Measurements from ENCODE around the gene PRDM11. TPM values are rescaled to one million over a fixed set of nuclear protein-coding genes. Genes with fewer than 3 reads are reported as not detected.

Gene PRDM11
- total and polyA plus RNA-seq, 10 of the 15 experiments (the other 5 are each of a cell fraction or from before 2014, with no cell fraction given): 0.03 to 2.4 (median 0.53) TPM

DNA sequence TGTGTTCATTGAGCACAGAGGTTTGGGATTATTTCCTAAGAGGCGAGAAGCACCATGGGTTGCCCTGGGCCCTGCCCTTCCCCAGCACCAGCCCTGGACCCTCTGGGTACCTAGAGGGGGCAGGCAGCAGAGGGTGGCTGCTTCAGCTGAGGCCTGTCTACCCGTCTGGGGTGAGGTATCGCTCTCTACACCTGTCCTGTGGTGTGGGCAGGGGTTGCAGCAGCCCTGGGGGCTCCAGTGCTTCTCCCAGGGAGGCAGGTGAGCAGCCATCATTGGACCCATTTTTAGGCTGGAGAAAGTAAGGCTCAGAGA is 15.6 kb downstream of the PRDM11 start (continued):
- TF ChIP-seq, protein P1, sequence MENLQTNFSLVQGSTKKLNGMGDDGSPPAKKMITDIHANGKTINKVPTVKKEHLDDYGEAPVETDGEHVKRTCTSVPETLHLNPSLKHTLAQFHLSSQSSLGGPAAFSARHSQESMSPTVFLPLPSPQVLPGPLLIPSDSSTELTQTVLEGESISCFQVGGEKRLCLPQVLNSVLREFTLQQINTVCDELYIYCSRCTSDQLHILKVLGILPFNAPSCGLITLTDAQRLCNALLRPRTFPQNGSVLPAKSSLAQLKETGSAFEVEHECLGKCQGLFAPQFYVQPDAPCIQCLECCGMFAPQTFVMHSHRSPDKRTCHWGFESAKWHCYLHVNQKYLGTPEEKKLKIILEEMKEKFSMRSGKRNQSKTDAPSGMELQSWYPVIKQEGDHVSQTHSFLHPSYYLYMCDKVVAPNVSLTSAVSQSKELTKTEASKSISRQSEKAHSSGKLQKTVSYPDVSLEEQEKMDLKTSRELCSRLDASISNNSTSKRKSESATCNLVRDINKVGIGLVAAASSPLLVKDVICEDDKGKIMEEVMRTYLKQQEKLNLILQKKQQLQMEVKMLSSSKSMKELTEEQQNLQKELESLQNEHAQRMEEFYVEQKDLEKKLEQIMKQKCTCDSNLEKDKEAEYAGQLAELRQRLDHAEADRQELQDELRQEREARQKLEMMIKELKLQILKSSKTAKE (IDR thresholded peaks at IDR 0.05; ENCODE audit: low read depth, poor library complexity, severe bottlenecking): no peak

DNA sequence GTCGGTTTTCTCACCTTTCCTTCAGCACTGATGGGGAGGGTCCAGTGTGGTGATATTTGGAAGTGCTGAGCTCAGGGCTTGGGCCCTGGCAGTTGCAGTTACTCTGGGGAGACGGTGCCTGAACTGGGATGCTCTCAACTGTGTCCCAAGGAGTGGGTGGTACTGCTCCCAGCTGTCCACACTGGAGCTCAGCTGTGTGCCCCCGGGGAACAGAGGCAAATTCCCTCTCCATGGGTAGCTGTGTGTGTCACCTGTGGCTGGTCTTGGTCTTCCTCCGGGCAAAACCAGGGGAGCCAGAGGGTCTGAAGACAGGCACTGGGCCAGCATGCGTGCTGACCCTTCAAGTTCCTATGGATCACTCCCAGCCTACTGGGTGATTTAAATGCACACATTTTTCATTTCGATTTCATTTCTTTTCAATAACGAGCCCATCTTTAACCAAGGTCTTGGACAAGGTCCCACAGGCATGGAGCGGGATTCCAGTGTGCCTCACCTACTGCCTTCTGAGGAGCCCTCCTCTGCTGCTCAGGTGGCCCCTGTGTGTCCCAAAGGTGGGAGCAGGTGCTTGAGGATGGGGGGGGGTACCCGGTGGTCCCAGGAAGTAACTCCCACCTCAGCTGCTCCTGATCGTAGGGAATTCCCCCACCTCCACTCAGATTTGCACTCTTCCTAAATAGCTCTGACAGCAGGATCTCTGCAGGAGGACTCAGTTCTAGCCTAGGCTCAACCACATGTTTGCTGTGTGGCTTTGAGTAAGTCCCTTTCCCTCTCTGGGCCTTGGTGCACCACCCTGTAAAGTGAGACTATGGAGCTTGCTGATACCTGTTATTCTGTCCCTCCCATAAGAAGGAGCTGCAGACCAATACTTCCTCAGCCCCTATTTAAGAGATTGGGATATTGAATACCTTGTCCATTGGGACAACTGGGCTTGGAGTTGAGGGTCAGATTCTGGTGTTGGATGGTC is 16.8 kb downstream of the PRDM11 start:
- no peak overlapping the region for H3K4me2 ChIP-seq (ENCODE audit: control insufficient read depth, insufficient read depth)
- H3K4me3 ChIP-seq: no peak overlapping the region
- H4K20me1 ChIP-seq (ENCODE audit: control insufficient read depth, insufficient read depth): no peaks in the 10 kb centered on the region
- ChIA-PET POLR2A (no interaction called here), CTCF (interaction anchor here (0.6 kb wide), 1 partner anchor 53 kb away, joined by 4 read pairs; no protein-coding TSS in a partner anchor), SMC1A (ENCODE audit: uncharacterized antibody, unreplicated experiment) (no interaction called here), RAD21 (ENCODE audit: unreplicated experiment) (interaction anchor here (0.7 kb wide), 1 partner anchor 72 kb away, joined by 3 read pairs; no protein-coding TSS in a partner anchor)
- no peaks in the 10 kb centered on the region for H3K9me3 ChIP-seq (replicated peaks; ENCODE audit: control insufficient read depth, insufficient read depth, low read length)
- 27% methylated on average over 10 of the region's 10 CpGs for WGBS (ENCODE audit: insufficient coverage, insufficient replicate concordance, low lambda C conversion rate, missing lambda C conversion rate)
- no peak for DNase-seq (ENCODE audit: low read depth, low spot score)
- H3K36me3 ChIP-seq (ENCODE audit: control insufficient read depth in 2 of 2, insufficient read depth in 2 of 2, low read length in 1 of 2): no peaks in the 10 kb centered on the region
- no peak overlapping the region for H3K9ac ChIP-seq (ENCODE audit: control insufficient read depth, insufficient read depth, low read length)
- H2AFZ ChIP-seq (ENCODE audit: control insufficient read depth, low read depth, low read length): no peak overlapping the region
- H3K4me1 ChIP-seq (ENCODE audit: control insufficient read depth, insufficient read depth, low read length): no peaks in the 10 kb centered on the region; the same call in 1 of the 2 replicates
- ATAC-seq: no peak
- in situ Hi-C loops (cut with MboI) (no loop called here), intact Hi-C loops (cut with micrococcal nuclease; ENCODE audit: unreplicated experiment) (no loop called here)
- FAIRE-seq: no peak
- no TSS peak for BruUV-seq (replicated peaks)
- no peak overlapping the region for H3K27ac ChIP-seq (ENCODE audit: control insufficient read depth, insufficient read depth)
- TF ChIP-seq MEF2B (IDR thresholded peaks at IDR 0.05; ENCODE audit: partially characterized antibody, poor library complexity, severe bottlenecking) (no peak), RELA (IDR thresholded peaks at IDR 0.05; ENCODE audit: borderline replicate concordance, partially characterized antibody) (no peak), ZNF274 (IDR thresholded peaks at IDR 0.05; ENCODE audit: insufficient read depth, insufficient read length) (no peak), NFXL1 (IDR thresholded peaks at IDR 0.05; ENCODE audit: borderline replicate concordance) (no peak), GATAD2B (conservative IDR thresholded peaks at IDR 0.05; ENCODE audit: low read depth) (no peak), TCF3 (IDR thresholded peaks at IDR 0.05; ENCODE audit: borderline replicate concordance, insufficient read depth, low read depth, low read length) (no peak), RBBP5 (conservative IDR thresholded peaks at IDR 0.05) (no peak), BRCA1 (IDR thresholded peaks at IDR 0.05; ENCODE audit: low read depth, low read length) (no peak)
- H3K79me2 ChIP-seq (ENCODE audit: control insufficient read depth, insufficient read depth, low read length): no peaks in the 10 kb centered on the region
- no peaks in the 10 kb centered on the region for H3K27me3 ChIP-seq (replicated peaks in 1 of 2; ENCODE audit: control insufficient read depth in 2 of 2, insufficient read depth in 2 of 2, low read length in 1 of 2)
